K562 (cell line): ENCODE measurements around the gene ACY1. TPM values are rescaled to one million over a fixed set of nuclear protein-coding genes. Genes with fewer than 3 reads are reported as not detected.

Experiments used
- ATAC-seq: fragments of 200-7000 bp; cut with Tn5 transposase; 3 replicates; pipeline ENCODE4 v1.9.1; 2020; ENCODE audit warnings: moderate library complexity
- BruUV-seq: library from RNA; stranded (reverse); fragments of 400-500 nt; replicated peaks from 2 replicates; lab custom pipeline; 2021; lab: Mats Ljungman, UMichigan
- CTCF ChIA-PET: fragments of 300-600 bp; formaldehyde crosslinking; extraction: SDS; loops from one replicate; lab custom pipeline; 2021; ENCODE audit warnings: low intra/inter-chr PET ratio; lab: Yijun Ruan, JAX
- POLR2A ChIA-PET: fragments of 300-600, 350-650 bp; sonication (Branson Sonifier 250); formaldehyde crosslinking; extraction: SDS; loops from one replicate; lab custom pipeline; 2021; ENCODE audit warnings: antibody characterized with exemption, inconsistent platforms; lab: Yijun Ruan, JAX
- DNase-seq, 4 experiments: peaks; one replicate each; pipeline versions ENCODE4 v3.0.0 to v3.0.0-alpha.2; 2011 to 2018; ENCODE audit warnings: low spot score in 3 of 4, mixed read lengths in 3 of 4; ENCODE audit errors: extremely low read depth in 1 of 4
- FAIRE-seq: peaks from 2 replicates; lab custom pipeline; 2011; peaks lifted over from hg19 to GRCh38; lab: Jason Lieb, UNC
- H2AFZ ChIP-seq: 2 replicates; pipeline ENCODE4 v1.6.0; 2011; ENCODE audit warnings: low read depth, low read length, control low read depth, inconsistent platforms
- H3K27ac ChIP-seq: fragments of 200-600 bp; 3 replicates; pipeline ENCODE4 v1.8.0; 2011; ENCODE audit warnings: low read depth, mild to moderate bottlenecking, control low read depth, inconsistent platforms, low read length, moderate library complexity, mixed read lengths; ENCODE audit errors: extremely low read depth
- H3K27me3 ChIP-seq, 2 experiments: fragments of 300-600 bp in 1 of 2; 2 replicates in 1 of 2; 3 replicates in 1 of 2; pipeline versions ENCODE4 v1.6.0 to v1.8.0; 2011; ENCODE audit warnings: inconsistent platforms in 2 of 2, low read length in 2 of 2, mild to moderate bottlenecking in 1 of 2, mixed read lengths in 1 of 2, moderate library complexity in 1 of 2; ENCODE audit not compliant: control insufficient read depth in 2 of 2, insufficient read depth in 2 of 2
- H3K36me3 ChIP-seq: fragments of 300-600 bp; 3 replicates; pipeline ENCODE4 v1.8.0; 2011; ENCODE audit warnings: mild to moderate bottlenecking, low read length, inconsistent platforms; ENCODE audit not compliant: control insufficient read depth, insufficient read depth
- H3K4me1 ChIP-seq, 2 experiments: fragments of 200-600 bp in 1 of 2; replicated peaks in 1 of 2; 2 replicates in 1 of 2; 3 replicates in 1 of 2; pipeline versions ENCODE4 v1.5.1 to v1.8.0; 2011; ENCODE audit warnings: inconsistent platforms in 2 of 2, low read length in 2 of 2, mild to moderate bottlenecking in 1 of 2, mixed read lengths in 1 of 2, moderate library complexity in 1 of 2; ENCODE audit not compliant: control insufficient read depth in 2 of 2, insufficient read depth in 2 of 2
- H3K4me2 ChIP-seq: 2 replicates; pipeline ENCODE4 v1.6.1; 2011; ENCODE audit warnings: low read length, control low read depth, inconsistent platforms, mixed read lengths; ENCODE audit not compliant: insufficient read depth
- H3K4me3 ChIP-seq: fragments of 200-600 bp; sonication (generic), shearing (Covaris generic); 2 replicates; pipeline ENCODE4 v1.5.1; 2016; ENCODE audit warnings: control low read depth, inconsistent platforms
- H3K79me2 ChIP-seq: fragments of 200-600 bp; 3 replicates; pipeline ENCODE4 v1.8.0; 2011; ENCODE audit warnings: low read length, inconsistent platforms; ENCODE audit not compliant: control insufficient read depth, insufficient read depth
- H3K9ac ChIP-seq, 2 experiments: 2 replicates each; pipeline versions ENCODE4 v1.6.0 to v1.6.1; 2011; ENCODE audit warnings: low read depth in 2 of 2, low read length in 2 of 2, control low read depth in 1 of 2, inconsistent platforms in 1 of 2, mild to moderate bottlenecking in 1 of 2, mixed read lengths in 1 of 2; ENCODE audit not compliant: insufficient read depth in 1 of 2
- H3K9me1 ChIP-seq: one replicate; pipeline ENCODE4 v1.6.0; 2011; ENCODE audit warnings: inconsistent platforms, mild to moderate bottlenecking, low read length, moderate library complexity; ENCODE audit not compliant: control insufficient read depth, insufficient read depth
- H3K9me3 ChIP-seq: replicated peaks from 2 replicates; pipeline ENCODE4 v1.5.1; 2011; ENCODE audit warnings: low read depth, low read length, inconsistent platforms; ENCODE audit not compliant: control insufficient read depth, insufficient read depth
- H4K20me1 ChIP-seq: replicated peaks from 2 replicates; pipeline ENCODE4 v1.6.1; 2011; ENCODE audit warnings: low read length, inconsistent platforms, mixed read lengths; ENCODE audit not compliant: control insufficient read depth, insufficient read depth
- FOXA1 ChIP-seq: fragments of 450-650 bp; IDR thresholded peaks from 2 replicates; pipeline ENCODE4 v1.6.1; 2016; ENCODE audit warnings: mild to moderate bottlenecking, borderline replicate concordance
- L3MBTL2 ChIP-seq: fragments of 450-650 bp; IDR thresholded peaks from 2 replicates; pipeline ENCODE4 v1.6.1; 2016; ENCODE audit warnings: mild to moderate bottlenecking, moderate library complexity
- PHF20 ChIP-seq: fragments of 450-650 bp; IDR thresholded peaks from 2 replicates; pipeline ENCODE4 v1.6.1; 2018; ENCODE audit not compliant: partially characterized antibody
- RAD21 ChIP-seq, 2 experiments: fragments of 250-450 bp in 1 of 2; fragments of 450-650 bp in 1 of 2; sonication (Bioruptor Pico) in 1 of 2; formaldehyde crosslinking in 1 of 2; IDR thresholded peaks in 1 of 2; conservative IDR thresholded peaks in 1 of 2; 2 replicates each; pipeline versions ENCODE4 v1.4.0 to v1.8.0; 2020 to 2022; ENCODE audit warnings: mild to moderate bottlenecking in 2 of 2, moderate library complexity in 1 of 2
- ZBTB5 ChIP-seq: fragments of 450-650 bp; IDR thresholded peaks from 2 replicates; pipeline ENCODE4 v1.6.1; 2017; ENCODE audit warnings: antibody characterized with exemption
- WGBS: fragments of 100-300 bp; shearing (Covaris generic); methylation state at CpG from one replicate; pipeline ENCODE4 v1.1.6; 2016; ENCODE audit warnings: low coverage, mixed read lengths; ENCODE audit not compliant: insufficient coverage; ENCODE audit errors: missing lambda C conversion rate; 5-methylcytosine and 5-hydroxymethylcytosine counted together
- in situ Hi-C: fragments of 300-500 bp; cut with MboI; formaldehyde crosslinking; loops from 4 replicates; pipeline ENCODE4 v1.15.0; 2018; ENCODE audit warnings: inconsistent platforms, mixed read lengths
- intact Hi-C: fragments of 100-400 bp; cut with micrococcal nuclease; formaldehyde crosslinking; loops from 2 replicates; pipeline ENCODE4 v1.14.2; 2022
- polyA plus RNA-seq, 8 experiments: library from polyadenylated mRNA; depleted of rRNA in 4 of 8; stranded (reverse) in 5 of 8; unstranded in 3 of 8; fragments of >200 nt; fragmentation: Nextera tagmentation in 2 of 8; fragmentation: Illumina TruSeq in 1 of 8; extraction: Ambion mirVana in 2 of 8; extraction: Trizol in 1 of 8; gene quantifications; 2 replicates each; pipeline versions ENCODE4 v1.2.1 to v1.2.3, GENCODE V29; 2011 to 2014; ENCODE audit warnings: inconsistent platforms in 1 of 8, missing spikeins in 1 of 8
- total RNA-seq, 7 experiments: library from RNA; depleted of rRNA in 6 of 7; stranded (reverse); fragments of >200 nt in 6 of 7; fragmentation: Illumina TruSeq in 2 of 7; extraction: Trizol in 2 of 7; gene quantifications; 2 replicates each; pipeline versions ENCODE4 v1.2.1 to v1.2.3, GENCODE V29; 2011 to 2021; ENCODE audit warnings: low replicate concordance in 1 of 7

The ACY1 gene
- total and polyA plus RNA-seq, 9 of the 15 experiments (the other 6 are each of a cell fraction or from before 2014, with no cell fraction given) = 70.7 to 195 (median 123) TPM

GRCh38 chr3:52036222-52036694 is 52.9 kb downstream of the ACY1 start (continued):
- TF ChIP-seq FOXA1 (no peak), ZBTB5 (no peak), PHF20 (no peak)
- TF ChIP-seq, all 486 proteins: peak for 0

GRCh38 chr3:52036829-52037228 is 53.5 kb downstream of the ACY1 start:
- H3K4me3 ChIP-seq = no peak overlapping the region
- H3K9ac ChIP-seq = no peak overlapping the region
- no TSS peak for BruUV-seq
- H4K20me1 ChIP-seq = no peaks in the 10 kb centered on the region; the same call in 1 of the 2 replicates
- H3K27ac ChIP-seq = no peak overlapping the region
- H3K9me1 ChIP-seq = no peaks in the 10 kb centered on the region
- no peak overlapping the region for H2AFZ ChIP-seq
- no peaks in the 10 kb centered on the region for H3K79me2 ChIP-seq
- POLR2A ChIA-PET = interaction anchor here (0.6 to 1.7 kb wide), 3 partner anchors 10 to 83 kb away, joined by 3 to 5 read pairs (median 4); no protein-coding TSS in a partner anchor
- DNase-seq = no peak
- H3K4me2 ChIP-seq = no peak overlapping the region
- H3K9me3 ChIP-seq = no peaks in the 10 kb centered on the region
- H3K4me1 ChIP-seq = peaks cover 0 to 17% of the 10 kb centered on the region in 2 experiments; a peak in 2 of 5 replicates
- no peaks in the 10 kb centered on the region for H3K36me3 ChIP-seq
- H3K27me3 ChIP-seq = peaks cover 0 to 21% of the 10 kb centered on the region in 2 experiments; a peak in 2 of 5 replicates
- FAIRE-seq = no peak
- intact Hi-C loops = no loop called here
- CTCF ChIA-PET = no interaction called here
- 4% methylated on average over 4 of the region's 5 CpGs for WGBS
- ATAC-seq = peak; percentile 46
- TF ChIP-seq L3MBTL2 (no peak), RAD21 (CRISPR knock-in tag; conservative IDR thresholded peaks at IDR 0.05 in 1 of 2, IDR thresholded peaks at IDR 0.05 in 1 of 2) (0 out of 4 replicates have a peak, but pooled peaks of 1 of the 2 experiments have one; percentile 13)
- in situ Hi-C loops = no loop called here
